Measurements from ENCODE around the gene F2RL1. TPM values are rescaled to one million over a fixed set of nuclear protein-coding genes. Genes with fewer than 3 reads are reported as not detected.
"Not testable (repeated sequence)": the region's sequence is repeated elsewhere in the genome, so short reads cannot be mapped to it uniquely, and the experiment has no call there.

The F2RL1 gene
- total and polyA plus RNA-seq, 9 donors: 0.18 to 5.0 (median 0.48) TPM

DNA sequence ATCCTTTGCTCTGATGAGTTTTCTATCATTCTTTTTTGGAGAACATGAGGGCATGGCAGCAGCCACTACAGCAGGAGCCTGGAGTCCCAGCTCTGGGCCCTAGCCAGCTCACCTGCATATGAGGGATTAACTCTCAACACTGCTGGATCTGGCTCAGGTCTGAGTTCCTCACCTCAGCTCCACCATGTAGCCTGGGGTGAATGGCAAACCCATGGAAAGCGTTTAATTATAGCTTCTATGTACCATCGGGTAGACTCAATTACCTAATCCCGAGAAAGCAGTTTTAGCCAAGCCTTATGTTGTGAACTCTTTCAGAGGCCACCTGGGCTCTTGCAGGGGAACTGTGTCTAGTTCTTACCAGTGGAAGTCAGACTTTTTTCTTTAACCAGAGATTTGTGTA lies 27.1 kb downstream of the F2RL1 start:
- DNase-seq: no peak
- 74% methylated on average over 3 of the region's 3 CpGs for WGBS (ENCODE audit: insufficient coverage)
- no peak overlapping the region for H3K27ac ChIP-seq (ENCODE audit: low read length)

GRCh38 chr5:76849419-76850291 lies 30.8 kb downstream of the F2RL1 start, which contains the start of gene S100Z:
S100Z (plus strand) TSS chr5:76850014; CDS start chr5:76875360, 25,346 bp downstream.
- Histone ChIP-seq H3K9me3 (replicated peaks; ENCODE audit: control insufficient read depth, low read depth, low read length) (no peaks in the 10 kb centered on the region), H3K27ac (ENCODE audit: low read length) (no peak within 1 kb of the TSS), H3K27me3 (ENCODE audit: control insufficient read depth, insufficient read depth, low read length) (no peaks in the 10 kb centered on the region), H3K4me3 (ENCODE audit: low read length) (no peak within 1 kb of the TSS), H3K36me3 (ENCODE audit: control insufficient read depth, insufficient read depth, low read length) (no peaks in the 10 kb centered on the region), H3K4me1 (ENCODE audit: control insufficient read depth, insufficient read depth, low read length) (no peaks in the 10 kb centered on the region)
- DNase-seq: peak; percentile 13
- 85% methylated on average over 9 of the region's 18 CpGs for WGBS (ENCODE audit: insufficient coverage)

More for the DNA sequence above, 27.1 kb downstream of the F2RL1 start:
- Histone ChIP-seq H3K4me1 (ENCODE audit: control insufficient read depth, insufficient read depth, low read length) (no peaks in the 10 kb centered on the region), H3K4me3 (ENCODE audit: low read length) (no peak overlapping the region), H3K9me3 (replicated peaks; ENCODE audit: control insufficient read depth, low read depth, low read length) (no peaks in the 10 kb centered on the region), H3K36me3 (ENCODE audit: control insufficient read depth, insufficient read depth, low read length) (no peaks in the 10 kb centered on the region), H3K27me3 (ENCODE audit: control insufficient read depth, insufficient read depth, low read length) (no peaks in the 10 kb centered on the region)

DNA sequence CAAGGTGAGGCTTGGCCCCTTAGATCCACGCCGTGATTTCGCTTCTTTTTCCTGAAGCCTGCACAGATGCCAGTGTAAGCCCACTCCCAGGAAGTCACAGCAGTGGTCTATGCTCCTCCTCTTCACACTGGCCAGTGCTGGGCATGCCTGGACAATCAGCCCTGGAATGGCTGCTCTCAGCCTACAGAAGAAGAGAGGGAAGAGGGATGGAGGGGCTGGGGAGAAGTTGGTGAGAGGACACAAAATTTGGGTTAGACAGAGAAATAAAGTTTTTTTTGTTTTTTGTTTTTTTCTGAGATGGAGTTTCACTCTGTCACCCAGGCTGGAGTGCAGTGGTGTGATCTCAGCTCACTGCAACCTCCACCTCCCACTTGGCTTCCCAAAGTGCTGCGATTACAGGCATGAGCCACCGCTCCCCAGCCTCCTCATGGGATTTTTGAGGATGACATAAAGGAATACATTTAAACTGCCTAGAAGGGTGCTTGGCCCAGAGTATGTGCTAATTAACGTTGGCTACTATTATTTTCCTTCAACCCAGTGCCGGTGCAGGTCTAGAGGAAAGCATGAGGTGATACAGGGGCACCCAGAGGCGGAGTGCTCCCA lies 31.8 kb downstream of the F2RL1 start:
- no peak overlapping the region for H3K27ac ChIP-seq (ENCODE audit: low read length)
- no peaks in the 10 kb centered on the region for H3K4me1 ChIP-seq (ENCODE audit: control insufficient read depth, insufficient read depth, low read length)
- H3K27me3 ChIP-seq (ENCODE audit: control insufficient read depth, insufficient read depth, low read length): no peaks in the 10 kb centered on the region
- no peaks in the 10 kb centered on the region for H3K36me3 ChIP-seq (ENCODE audit: control insufficient read depth, insufficient read depth, low read length)
- no peak overlapping the region for H3K4me3 ChIP-seq (ENCODE audit: low read length)
- no peak for DNase-seq
- 87% methylated on average over 6 of the region's 8 CpGs for WGBS (ENCODE audit: insufficient coverage)
- no peaks in the 10 kb centered on the region for H3K9me3 ChIP-seq (replicated peaks; ENCODE audit: control insufficient read depth, low read depth, low read length)

DNA sequence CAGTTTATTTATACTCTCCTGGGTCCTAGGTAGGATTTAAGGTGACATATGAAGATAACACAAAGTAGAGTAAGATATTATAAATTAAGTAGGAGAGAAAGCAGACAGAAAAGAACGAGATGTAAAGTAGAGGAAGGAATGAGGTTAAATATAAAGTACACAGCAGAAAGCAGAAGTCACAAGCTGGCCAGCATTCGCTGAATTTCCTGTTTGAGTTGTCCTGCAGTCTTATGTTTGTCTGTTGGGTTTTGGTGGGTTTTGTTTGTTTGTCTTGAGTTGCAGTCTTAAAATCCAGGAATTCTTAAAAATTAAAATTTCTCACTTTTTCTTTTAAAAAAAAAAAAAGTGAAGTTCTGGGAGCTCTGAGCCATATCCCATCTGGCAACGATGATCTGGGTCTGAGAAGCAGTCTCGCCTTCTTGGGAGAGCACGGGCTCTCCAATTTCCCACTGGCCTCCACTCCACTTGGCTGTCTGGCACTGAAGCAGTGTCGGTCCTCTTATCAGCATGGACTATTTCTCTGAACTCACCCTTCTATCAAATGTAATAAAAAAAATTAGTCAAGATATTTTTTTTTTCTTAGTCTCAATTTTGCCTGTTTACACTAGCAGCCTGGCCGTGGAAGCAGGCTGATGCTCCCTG lies 33.0 kb downstream of the F2RL1 start:
- H3K4me1 ChIP-seq (ENCODE audit: control insufficient read depth, insufficient read depth, low read length): no peaks in the 10 kb centered on the region

DNA sequence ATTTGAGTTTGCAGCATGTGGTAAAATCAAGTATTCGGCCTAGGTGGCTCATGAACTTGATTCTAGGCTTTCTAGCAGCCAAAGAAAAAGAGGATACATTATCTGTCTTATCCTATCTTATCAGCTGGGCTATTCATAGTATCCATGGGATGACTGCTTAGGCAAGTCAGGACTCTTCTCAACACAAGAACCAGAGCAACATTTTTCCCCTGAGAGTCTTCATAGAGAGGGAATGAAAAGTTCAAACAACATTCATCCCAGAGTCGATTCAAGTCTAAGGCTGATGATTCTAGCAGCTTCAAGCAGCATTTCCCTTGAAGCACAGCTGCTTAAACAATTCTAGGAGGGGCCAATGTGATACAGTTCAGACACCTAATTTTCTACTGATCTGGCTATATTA lies 33.9 kb downstream of the F2RL1 start:
- Histone ChIP-seq H3K27ac (ENCODE audit: low read length) (no peak overlapping the region), H3K36me3 (ENCODE audit: control insufficient read depth, insufficient read depth, low read length) (no peaks in the 10 kb centered on the region), H3K9me3 (replicated peaks; ENCODE audit: control insufficient read depth, low read depth, low read length) (no peaks in the 10 kb centered on the region), H3K4me1 (ENCODE audit: control insufficient read depth, insufficient read depth, low read length) (no peaks in the 10 kb centered on the region), H3K27me3 (ENCODE audit: control insufficient read depth, insufficient read depth, low read length) (no peaks in the 10 kb centered on the region), H3K4me3 (ENCODE audit: low read length) (no peak overlapping the region)
- peak; percentile 60 for DNase-seq
- WGBS (ENCODE audit: insufficient coverage): no CpG with 5 or more reads among the region's 2 CpGs

More for the DNA sequence above, 33.0 kb downstream of the F2RL1 start:
- Histone ChIP-seq H3K27ac (ENCODE audit: low read length) (no peak overlapping the region), H3K27me3 (ENCODE audit: control insufficient read depth, insufficient read depth, low read length) (no peaks in the 10 kb centered on the region), H3K4me3 (ENCODE audit: low read length) (no peak overlapping the region), H3K36me3 (ENCODE audit: control insufficient read depth, insufficient read depth, low read length) (no peaks in the 10 kb centered on the region), H3K9me3 (replicated peaks; ENCODE audit: control insufficient read depth, low read depth, low read length) (no peaks in the 10 kb centered on the region)
- DNase-seq: peak; percentile 46
- 37% methylated on average over 5 of the region's 7 CpGs for WGBS (ENCODE audit: insufficient coverage)

DNA sequence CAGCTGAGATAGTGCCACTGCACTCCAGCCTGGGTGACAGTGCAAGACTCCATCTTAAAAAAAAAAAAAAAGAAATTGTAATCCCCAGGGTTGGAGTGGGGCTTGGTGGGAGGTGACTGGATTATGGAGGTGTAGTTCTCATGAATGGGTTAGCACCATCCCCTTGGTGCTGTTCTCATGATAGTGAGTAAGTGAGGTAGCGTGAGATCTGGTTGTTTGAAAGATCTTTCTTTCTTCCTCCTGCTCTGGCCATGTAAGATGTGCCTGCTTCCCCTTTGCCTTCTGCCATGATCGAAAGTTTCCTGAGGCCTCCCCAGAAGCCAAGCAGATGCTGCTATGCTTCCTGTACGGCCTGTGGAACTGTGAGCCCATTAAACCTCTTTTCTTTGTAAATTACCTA lies 34.9 kb downstream of the F2RL1 start:
- H3K9me3 ChIP-seq (replicated peaks; ENCODE audit: control insufficient read depth, low read depth, low read length); H3K27me3 ChIP-seq (ENCODE audit: control insufficient read depth, insufficient read depth, low read length); DNase-seq; H3K27ac ChIP-seq (ENCODE audit: low read length); H3K4me1 ChIP-seq (ENCODE audit: control insufficient read depth, insufficient read depth, low read length); H3K4me3 ChIP-seq (ENCODE audit: low read length); H3K36me3 ChIP-seq (ENCODE audit: control insufficient read depth, insufficient read depth, low read length): not testable (repeated sequence)
- no CpG with 5 or more reads among the region's 3 CpGs for WGBS (ENCODE audit: insufficient coverage)

DNA sequence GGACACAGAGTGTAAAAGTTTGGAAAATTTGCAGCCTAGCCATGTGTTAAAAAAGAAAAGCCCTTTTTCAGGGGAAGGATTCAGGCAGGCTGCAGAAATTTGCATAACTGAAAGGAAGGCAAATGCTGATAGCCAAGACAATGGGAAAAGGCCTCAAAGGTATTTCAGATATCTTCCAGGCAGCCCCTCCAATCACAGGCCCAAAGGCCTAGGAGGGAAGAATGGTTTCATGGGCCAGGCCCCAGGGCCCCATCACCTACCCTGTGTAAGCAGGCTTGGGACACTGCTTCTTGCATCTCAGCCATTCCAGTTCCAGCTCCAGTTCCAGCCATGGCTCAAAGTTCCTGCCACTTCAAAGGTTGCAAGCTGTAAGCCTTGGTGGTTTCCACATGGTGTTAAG lies 35.8 kb downstream of the F2RL1 start:
- DNase-seq: no peak
- Histone ChIP-seq H3K4me1 (ENCODE audit: control insufficient read depth, insufficient read depth, low read length) (no peaks in the 10 kb centered on the region), H3K27me3 (ENCODE audit: control insufficient read depth, insufficient read depth, low read length) (no peaks in the 10 kb centered on the region), H3K9me3 (replicated peaks; ENCODE audit: control insufficient read depth, low read depth, low read length) (no peaks in the 10 kb centered on the region), H3K27ac (ENCODE audit: low read length) (no peak overlapping the region), H3K36me3 (ENCODE audit: control insufficient read depth, insufficient read depth, low read length) (no peaks in the 10 kb centered on the region), H3K4me3 (ENCODE audit: low read length) (no peak overlapping the region)

GRCh38 chr5:76855501-76855900 lies 36.7 kb downstream of the F2RL1 start:
- not testable (repeated sequence) for H3K27ac ChIP-seq (ENCODE audit: low read length); H3K4me3 ChIP-seq (ENCODE audit: low read length); H3K36me3 ChIP-seq (ENCODE audit: control insufficient read depth, insufficient read depth, low read length); DNase-seq; H3K27me3 ChIP-seq (ENCODE audit: control insufficient read depth, insufficient read depth, low read length); H3K4me1 ChIP-seq (ENCODE audit: control insufficient read depth, insufficient read depth, low read length); H3K9me3 ChIP-seq (replicated peaks; ENCODE audit: control insufficient read depth, low read depth, low read length)

DNA sequence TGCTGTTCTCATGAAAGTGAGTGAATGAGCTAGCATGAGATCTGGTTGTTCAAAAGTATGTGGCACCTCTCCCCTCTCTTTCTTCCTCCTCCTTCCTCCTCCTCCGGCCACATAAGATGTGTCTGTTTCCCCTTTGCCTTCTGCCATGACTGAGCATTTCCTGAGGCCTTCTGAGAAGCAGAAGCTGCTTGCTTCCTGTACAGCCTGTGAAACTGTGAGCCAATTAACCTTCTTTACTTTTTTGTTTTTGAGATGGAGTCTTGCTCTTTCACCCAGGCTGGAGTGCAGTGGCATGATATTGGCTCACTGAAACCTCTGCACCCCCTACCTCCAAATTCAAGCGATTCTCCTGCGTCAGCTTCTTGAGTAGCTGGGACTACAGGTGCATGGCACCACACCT lies 37.1 kb downstream of the F2RL1 start:
- Histone ChIP-seq H3K4me3 (ENCODE audit: low read length) (no peak overlapping the region), H3K27ac (ENCODE audit: low read length) (no peak overlapping the region), H3K27me3 (ENCODE audit: control insufficient read depth, insufficient read depth, low read length) (no peaks in the 10 kb centered on the region), H3K9me3 (replicated peaks; ENCODE audit: control insufficient read depth, low read depth, low read length) (no peaks in the 10 kb centered on the region), H3K36me3 (ENCODE audit: control insufficient read depth, insufficient read depth, low read length) (no peaks in the 10 kb centered on the region), H3K4me1 (ENCODE audit: control insufficient read depth, insufficient read depth, low read length) (no peaks in the 10 kb centered on the region)
- DNase-seq: peak; percentile 61
- WGBS (ENCODE audit: insufficient coverage): 100% methylated on average over 1 of the region's 3 CpGs

- WGBS (ENCODE audit: insufficient coverage): 67% methylated on average over 1 of the region's 4 CpGs
- H3K36me3 ChIP-seq (ENCODE audit: control insufficient read depth, insufficient read depth, low read length); H3K9me3 ChIP-seq (replicated peaks; ENCODE audit: control insufficient read depth, low read depth, low read length); H3K27ac ChIP-seq (ENCODE audit: low read length); H3K4me1 ChIP-seq (ENCODE audit: control insufficient read depth, insufficient read depth, low read length); DNase-seq; H3K4me3 ChIP-seq (ENCODE audit: low read length); H3K27me3 ChIP-seq (ENCODE audit: control insufficient read depth, insufficient read depth, low read length): not testable (repeated sequence)
These were observed 38.0 kb downstream of the F2RL1 start for GRCh38 chr5:76856800-76857199.

Measured in muscle of leg (tissue), 11 donors.